Measurements from ENCODE around the gene PTRH1. TPM values are rescaled to one million over a fixed set of nuclear protein-coding genes. Genes with fewer than 3 reads are reported as not detected.
A peak's percentile ranks its signal among the peaks of the same experiment; 100 is the strongest.

The PTRH1 gene
- total RNA-seq, 1 donor from 2014 or later: 13.3 TPM

GRCh38 chr9:127744398-127745110 is 29.1 kb upstream of the PTRH1 start:
- DNase-seq: no peak
- intact Hi-C loops (cut with DNase I): no loop called here
- ATAC-seq (ENCODE audit: poor library complexity): no peak

- ATAC-seq (ENCODE audit: poor library complexity) (peak; percentile 36), DNase-seq (no peak)
- intact Hi-C loops (cut with DNase I): no loop called here
Observed at GRCh38 chr9:127742435-127743088, 27.1 kb upstream of the PTRH1 start.

GRCh38 chr9:127741831-127742434 is 26.5 kb upstream of the PTRH1 start:
- intact Hi-C loops (cut with DNase I): no loop called here
- ATAC-seq (ENCODE audit: poor library complexity): peak; percentile 86
- DNase-seq: peak; percentile 85

GRCh38 chr9:127739614-127740330 is 24.3 kb upstream of the PTRH1 start:
- DNase-seq: peak; percentile 77

GRCh38 chr9:127738666-127739065 is 23.2 kb upstream of the PTRH1 start:
- ATAC-seq (ENCODE audit: poor library complexity) (no peak), DNase-seq (no peak)
- intact Hi-C loops (cut with DNase I): loop anchor here (5.0 kb wide), 2 partner anchors 44 to 129 kb away; no protein-coding TSS in a partner anchor

More at GRCh38 chr9:127739614-127740330, 24.3 kb upstream of the PTRH1 start:
- intact Hi-C loops (cut with DNase I): loop anchor here (5.0 kb wide), 2 partner anchors 43 to 128 kb away; no protein-coding TSS in a partner anchor
- ATAC-seq (ENCODE audit: poor library complexity): peak; percentile 16

GRCh38 chr9:127735530-127736185 is 20.2 kb upstream of the PTRH1 start:
- ATAC-seq (ENCODE audit: poor library complexity): no peak
- no peak for DNase-seq
- intact Hi-C loops (cut with DNase I): loop anchor here (1.0 to 5.0 kb wide), 4 partner anchors 47 to 186 kb away; no protein-coding TSS in a partner anchor

- peak; percentile 98 for DNase-seq
- intact Hi-C loops (cut with DNase I): loop anchor here (1.0 to 5.0 kb wide), 5 partner anchors 47 to 233 kb away; no protein-coding TSS in a partner anchor
- ATAC-seq (ENCODE audit: poor library complexity): peak; percentile 97
Observed at GRCh38 chr9:127734747-127735529, 19.5 kb upstream of the PTRH1 start, which contains the start of gene TOR2A. Gene TOR2A, minus strand, starts transcription at chr9:127735294. Its CDS starts 24 bp downstream, at chr9:127735270.

- ATAC-seq (ENCODE audit: poor library complexity) (no peak), DNase-seq (peak; percentile 58)
- intact Hi-C loops (cut with DNase I): loop anchor here (2.0 to 5.0 kb wide), 2 partner anchors 143 to 232 kb away; no protein-coding TSS in a partner anchor
Observed at GRCh38 chr9:127734247-127734746, 18.8 kb upstream of the PTRH1 start.

GRCh38 chr9:127733614-127734013 is 18.2 kb upstream of the PTRH1 start:
- ATAC-seq (ENCODE audit: poor library complexity): no peak
- intact Hi-C loops (cut with DNase I): loop anchor here (2.0 to 5.0 kb wide), 2 partner anchors 143 to 231 kb away; no protein-coding TSS in a partner anchor
- DNase-seq: no peak

- intact Hi-C loops (cut with DNase I): loop anchor here (5.0 kb wide), 1 partner anchor 230 kb away; no protein-coding TSS in a partner anchor
Observed at GRCh38 chr9:127732444-127732843, 17.0 kb upstream of the PTRH1 start.

GRCh38 chr9:127731938-127732337 is 16.5 kb upstream of the PTRH1 start:
- DNase-seq (no peak), ATAC-seq (ENCODE audit: poor library complexity) (no peak)
- intact Hi-C loops (cut with DNase I): loop anchor here (5.0 kb wide), 1 partner anchor 230 kb away; no protein-coding TSS in a partner anchor

More at GRCh38 chr9:127732444-127732843, 17.0 kb upstream of the PTRH1 start:
- DNase-seq (no peak), ATAC-seq (ENCODE audit: poor library complexity) (no peak)

GRCh38 chr9:127730799-127731410 is 15.4 kb upstream of the PTRH1 start:
- ATAC-seq (ENCODE audit: poor library complexity) (no peak), DNase-seq (no peak)
- intact Hi-C loops (cut with DNase I): loop anchor here (5.0 kb wide), 1 partner anchor 229 kb away; no protein-coding TSS in a partner anchor

GRCh38 chr9:127730262-127730661 is 14.8 kb upstream of the PTRH1 start:
- intact Hi-C loops (cut with DNase I): loop anchor here (5.0 kb wide), 1 partner anchor 228 kb away; no protein-coding TSS in a partner anchor
- DNase-seq: no peak
- ATAC-seq (ENCODE audit: poor library complexity): no peak

GRCh38 chr9:127729522-127730256 is 14.2 kb upstream of the PTRH1 start:
- ATAC-seq (ENCODE audit: poor library complexity) (no peak), DNase-seq (no peak)
- intact Hi-C loops (cut with DNase I): loop anchor here (5.0 kb wide), 1 partner anchor 227 kb away; no protein-coding TSS in a partner anchor

GRCh38 chr9:127728808-127729207 is 13.3 kb upstream of the PTRH1 start:
- no peak for DNase-seq
- intact Hi-C loops (cut with DNase I): no loop called here
- ATAC-seq (ENCODE audit: poor library complexity): no peak

GRCh38 chr9:127726871-127727270 is 11.4 kb upstream of the PTRH1 start:
- no peak for ATAC-seq (ENCODE audit: poor library complexity)
- intact Hi-C loops (cut with DNase I): no loop called here
- DNase-seq: no peak

Measured in Right ventricle myocardium superior (tissue), 1 donor.